NCI-H1694 (cell line): ENCODE measurements around the gene BMPER.

Source experiments
- DNase-seq: peaks from one replicate; lab custom pipeline; 2025; lab: John Stamatoyannopoulos, UW

BMPER gene

DNA sequence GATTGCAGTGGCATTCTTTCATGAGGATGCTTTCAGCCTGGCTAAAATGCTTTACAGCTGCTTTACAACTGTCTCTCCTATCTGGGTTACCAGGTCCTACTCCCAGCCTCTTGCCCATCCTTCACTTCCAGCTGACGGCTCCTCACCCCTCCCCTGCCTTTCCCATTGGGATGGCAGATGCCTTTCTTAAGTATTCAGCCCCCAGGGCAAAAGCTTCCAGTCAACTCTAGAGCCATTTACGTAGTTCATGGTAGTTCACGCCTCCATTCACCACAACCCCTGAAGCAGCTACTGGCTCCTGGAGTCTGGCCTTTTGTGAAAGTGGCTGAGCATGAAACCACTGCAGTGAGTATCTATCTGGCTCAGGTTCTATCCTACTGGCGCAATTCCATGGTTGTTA lies 17.2 kb upstream of the BMPER start:
- no peak for DNase-seq

- DNase-seq = no peak
These were observed 12.4 kb upstream of the BMPER start for GRCh38 chr7:33892945-33893344.

DNA sequence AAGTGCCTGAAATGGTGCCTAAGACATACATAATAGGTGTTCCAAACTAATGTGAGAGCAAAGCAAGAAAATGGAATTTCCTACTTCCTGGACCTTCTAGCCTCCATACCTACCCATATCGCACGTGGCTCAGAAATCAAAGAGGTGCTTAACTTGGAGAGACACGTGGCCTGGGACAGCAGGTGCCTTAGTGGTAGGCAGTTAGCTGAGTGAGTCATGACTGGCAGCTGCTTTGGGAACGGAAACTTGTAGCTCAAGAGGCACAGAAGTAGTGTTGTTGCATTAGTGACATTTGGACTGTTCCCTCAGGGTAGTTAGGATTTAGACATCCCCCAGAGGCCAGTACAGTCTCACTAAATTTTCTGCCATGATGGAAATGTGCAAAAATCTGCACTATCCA lies 12.0 kb upstream of the BMPER start:
- no peak for DNase-seq

GRCh38 chr7:33895025-33895804 lies 10.1 kb upstream of the BMPER start:
- DNase-seq = peak; percentile 32

GRCh38 chr7:33900501-33900900 lies 4.8 kb upstream of the BMPER start:
- DNase-seq = no peak

DNA sequence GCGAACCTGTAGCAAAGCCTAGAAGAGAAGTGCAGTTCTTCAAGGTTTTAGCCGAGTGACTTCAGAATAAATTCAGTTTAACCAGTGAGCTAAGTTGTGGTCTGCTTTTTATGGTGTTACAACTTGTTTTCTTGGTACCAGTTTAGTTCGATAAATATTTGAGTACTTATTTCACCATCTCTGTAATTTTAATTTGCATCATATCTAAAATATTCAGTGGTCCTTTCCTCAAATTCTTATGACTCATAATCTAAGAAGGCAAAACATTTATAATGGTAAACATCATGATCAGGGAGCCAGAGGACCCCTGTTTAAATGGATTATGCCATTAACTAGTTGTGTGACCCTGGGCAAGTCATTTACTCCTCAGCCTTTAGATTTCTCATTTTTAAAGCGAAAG lies 4.1 kb upstream of the BMPER start:
- DNase-seq = no peak

DNA sequence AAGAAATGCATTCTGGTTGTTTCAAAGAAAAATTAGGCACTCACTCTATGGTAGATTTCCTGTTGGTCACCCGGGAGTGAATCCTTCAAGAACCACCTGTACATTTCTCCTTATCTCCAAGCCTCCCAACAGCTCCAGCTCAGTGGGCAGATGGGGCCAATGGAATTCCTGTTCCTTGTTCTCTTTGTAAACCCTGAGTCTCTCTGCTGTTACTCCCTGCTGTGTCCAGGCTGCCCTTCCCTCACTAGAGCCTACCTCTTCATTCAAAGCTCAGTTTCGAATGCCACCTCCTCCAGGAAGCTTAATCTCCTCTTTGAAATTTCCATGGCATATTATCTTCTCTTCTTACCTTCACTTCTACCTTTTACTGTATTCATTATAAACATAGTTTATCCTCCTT lies 3.5 kb upstream of the BMPER start:
- no peak for DNase-seq

DNA sequence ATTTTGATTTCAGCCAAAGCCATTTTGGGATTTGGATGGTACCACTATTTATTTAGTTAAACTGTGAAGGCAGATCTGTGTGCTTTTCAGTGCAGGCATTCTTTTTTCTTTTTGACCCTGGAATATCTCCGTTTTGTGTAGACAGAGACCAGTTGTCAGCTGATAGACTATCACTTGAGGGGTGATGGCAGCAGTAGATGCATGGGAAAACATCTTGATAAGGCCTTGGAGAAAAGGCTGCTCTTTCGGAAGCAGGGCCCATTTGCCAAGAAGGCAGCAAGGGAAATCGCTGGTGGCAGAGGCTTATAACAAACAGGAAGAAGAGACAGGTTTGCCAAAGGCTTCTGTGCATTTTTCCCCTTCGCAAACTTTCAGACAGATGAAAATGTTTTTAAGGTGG lies 2.6 kb upstream of the BMPER start:
- DNase-seq = no peak

DNA sequence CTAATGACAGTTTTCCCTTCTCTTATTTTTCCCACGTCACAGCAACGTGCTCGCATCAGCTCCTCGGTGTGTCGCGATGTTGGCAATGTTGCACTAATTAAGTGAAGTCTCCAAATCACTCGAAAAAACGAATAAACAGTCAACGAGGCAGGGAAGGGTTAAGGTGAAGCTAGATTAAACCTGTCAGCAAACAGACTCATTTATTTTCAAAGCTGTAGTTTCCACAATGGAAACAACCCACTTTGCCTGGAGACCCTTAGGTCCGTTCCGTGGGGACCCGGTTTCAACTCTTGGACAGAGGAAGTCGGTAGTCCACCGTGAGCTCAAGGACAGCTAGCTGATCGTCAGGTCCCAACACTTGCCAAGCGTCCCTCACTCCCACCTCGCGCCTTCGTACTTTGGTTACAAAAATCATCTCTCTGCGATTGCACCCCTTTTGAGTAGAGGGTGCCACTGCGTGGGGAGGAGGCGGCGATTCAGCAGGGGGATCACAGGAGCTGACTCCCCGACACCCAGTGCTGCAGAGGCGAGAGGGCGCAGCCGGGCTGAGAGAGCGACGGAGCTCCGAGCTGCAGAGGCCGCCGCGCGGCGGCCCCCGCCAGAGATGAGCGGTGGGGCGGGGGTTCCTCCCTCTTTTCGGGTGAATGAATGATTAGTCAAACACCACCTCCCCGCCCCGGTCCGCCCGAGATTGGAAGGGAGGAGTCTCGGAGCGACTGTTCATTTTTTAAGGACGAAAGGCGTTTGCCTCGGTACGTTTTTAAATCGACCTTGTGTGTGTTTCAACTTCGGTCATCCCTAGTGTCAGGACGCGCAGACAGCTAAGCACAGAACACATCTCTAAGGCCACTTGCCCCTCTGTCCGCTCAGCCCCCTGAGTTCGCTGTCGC lies 1.3 kb upstream of the BMPER start:
- DNase-seq = peak; percentile 29

- DNase-seq = no peak
These were observed 504 bp upstream of the BMPER start for GRCh38 chr7:33904681-33905388.

DNA sequence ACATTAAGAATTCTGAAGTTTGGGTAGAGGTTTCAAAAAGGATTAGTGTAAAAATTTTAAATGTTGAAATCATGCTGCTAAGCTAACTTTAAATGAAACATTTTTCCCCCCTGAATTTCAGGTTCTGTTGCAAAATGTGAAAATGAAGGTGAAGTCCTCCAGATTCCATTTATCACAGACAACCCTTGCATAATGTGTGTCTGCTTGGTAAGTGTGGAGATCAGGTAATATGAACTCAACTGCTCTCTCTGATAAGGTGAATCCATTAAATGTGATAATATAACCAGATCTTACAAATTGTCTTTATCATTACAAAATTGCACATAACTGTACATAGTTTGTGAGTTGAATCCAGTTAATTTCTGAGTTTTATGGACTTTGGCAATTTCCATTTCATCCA lies 1.4 kb downstream of the BMPER start:
- DNase-seq = no peak

GRCh38 chr7:33907625-33908024 lies 2.3 kb downstream of the BMPER start:
- DNase-seq = no peak

- no peak for DNase-seq
These were observed 4.0 kb downstream of the BMPER start for GRCh38 chr7:33909318-33909717.

GRCh38 chr7:33909755-33910154 lies 4.4 kb downstream of the BMPER start:
- DNase-seq = no peak

GRCh38 chr7:33910756-33911155 lies 5.4 kb downstream of the BMPER start:
- no peak for DNase-seq

GRCh38 chr7:33916357-33917081 lies 11.2 kb downstream of the BMPER start:
- DNase-seq = no peak

GRCh38 chr7:33917661-33918060 lies 12.3 kb downstream of the BMPER start:
- DNase-seq = no peak

DNA sequence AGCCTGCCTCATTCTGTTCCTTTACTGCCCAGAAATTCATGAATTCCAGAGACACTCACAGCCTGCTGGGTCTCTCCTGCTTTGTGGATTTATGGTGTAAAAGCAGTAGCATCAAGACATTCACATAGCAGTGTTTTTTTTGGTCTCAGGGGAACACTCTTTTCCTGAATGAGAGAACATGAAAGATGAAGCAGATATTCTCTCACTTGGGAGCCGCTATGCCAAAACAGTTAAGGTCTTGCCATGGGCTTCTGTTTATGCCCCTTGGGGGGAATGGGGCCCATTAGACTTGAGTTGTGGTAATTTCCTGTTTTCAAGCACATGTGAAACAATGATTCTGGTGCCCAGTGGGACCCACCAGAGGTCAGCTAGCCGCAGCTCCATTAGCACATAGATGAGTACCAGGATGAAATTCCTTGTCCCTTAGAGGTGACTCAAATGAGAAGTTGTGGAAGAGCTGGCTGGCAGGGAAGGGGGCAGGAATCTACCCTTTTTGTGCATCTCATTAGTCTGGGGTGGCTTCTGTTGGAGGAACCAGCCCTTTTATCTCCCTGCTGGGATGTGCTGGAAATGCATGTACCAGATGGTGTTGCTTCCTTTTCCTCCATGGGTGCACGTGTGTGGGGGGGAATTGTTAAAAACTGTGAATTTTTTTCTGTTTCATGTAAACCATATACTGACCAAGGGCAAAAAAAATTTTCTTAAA lies 13.3 kb downstream of the BMPER start:
- no peak for DNase-seq

DNA sequence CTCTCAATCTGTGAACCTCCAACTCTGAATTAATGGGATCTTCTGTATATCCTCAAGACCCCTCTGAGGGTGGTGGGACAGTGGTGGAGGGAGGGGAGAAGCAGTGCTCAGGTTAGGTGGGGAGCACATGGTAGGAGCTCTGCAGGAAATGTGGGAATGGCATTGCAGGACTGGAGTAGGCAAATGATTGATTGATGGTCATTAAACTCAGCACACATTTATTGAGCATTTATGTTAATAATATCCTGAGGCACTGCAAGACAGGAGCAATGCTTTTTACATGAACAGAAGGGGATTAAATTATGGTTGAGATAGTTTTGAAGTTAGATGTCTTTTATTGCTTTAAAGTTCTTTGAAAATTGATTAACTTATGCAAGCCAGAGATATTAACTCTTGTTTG lies 14.1 kb downstream of the BMPER start:
- DNase-seq = no peak

DNA sequence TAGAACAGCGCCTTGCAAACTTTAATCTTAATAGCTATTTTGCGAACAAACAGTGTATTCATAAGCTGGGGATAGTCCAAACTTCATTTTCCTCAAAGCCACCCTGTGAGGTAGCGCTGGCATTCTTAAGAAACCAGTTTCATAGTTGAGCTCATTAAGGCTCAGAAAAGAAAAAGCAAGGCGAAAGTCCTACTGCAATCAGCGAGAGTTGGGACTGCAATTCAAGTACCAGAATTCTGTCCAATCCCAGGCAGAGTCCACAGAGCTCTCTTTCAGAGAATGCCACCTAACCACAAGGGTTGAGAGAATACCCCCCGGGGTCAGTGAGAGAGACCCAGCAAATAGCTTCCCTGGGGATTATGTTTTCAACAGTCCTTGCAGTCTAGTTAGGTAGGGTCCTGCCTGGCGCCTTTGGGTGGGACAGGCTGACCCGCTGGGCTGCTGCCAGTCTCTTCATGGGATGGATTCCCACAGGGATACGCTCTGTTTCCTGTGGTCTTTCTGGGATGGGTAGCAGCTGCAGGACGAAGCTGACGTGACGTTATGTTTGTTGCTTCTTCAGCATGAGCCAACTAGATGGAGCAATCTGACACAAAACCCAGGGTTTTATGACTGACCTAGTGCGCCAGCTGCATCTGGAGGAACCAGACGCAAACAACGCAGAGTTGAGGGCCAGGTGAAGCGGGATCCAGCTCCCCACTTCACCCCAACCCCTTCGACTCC lies 16.0 kb downstream of the BMPER start:
- no peak for DNase-seq

GRCh38 chr7:33922820-33923219 lies 17.5 kb downstream of the BMPER start:
- DNase-seq = no peak
